CD4-positive, alpha-beta T cell treated with Interleukin-17A for 4 hours (primary cell): ENCODE data around the gene KLHL30.
"Not testable (repeated sequence)": the region's sequence is repeated elsewhere in the genome, so short reads cannot be mapped to it uniquely, and the experiment has no call there.

Source experiments
- DNase-seq: peaks from one replicate; pipeline ENCODE4 v3.0.0-alpha.2; 2020; ENCODE audit warnings: mixed read lengths

Gene KLHL30

DNA sequence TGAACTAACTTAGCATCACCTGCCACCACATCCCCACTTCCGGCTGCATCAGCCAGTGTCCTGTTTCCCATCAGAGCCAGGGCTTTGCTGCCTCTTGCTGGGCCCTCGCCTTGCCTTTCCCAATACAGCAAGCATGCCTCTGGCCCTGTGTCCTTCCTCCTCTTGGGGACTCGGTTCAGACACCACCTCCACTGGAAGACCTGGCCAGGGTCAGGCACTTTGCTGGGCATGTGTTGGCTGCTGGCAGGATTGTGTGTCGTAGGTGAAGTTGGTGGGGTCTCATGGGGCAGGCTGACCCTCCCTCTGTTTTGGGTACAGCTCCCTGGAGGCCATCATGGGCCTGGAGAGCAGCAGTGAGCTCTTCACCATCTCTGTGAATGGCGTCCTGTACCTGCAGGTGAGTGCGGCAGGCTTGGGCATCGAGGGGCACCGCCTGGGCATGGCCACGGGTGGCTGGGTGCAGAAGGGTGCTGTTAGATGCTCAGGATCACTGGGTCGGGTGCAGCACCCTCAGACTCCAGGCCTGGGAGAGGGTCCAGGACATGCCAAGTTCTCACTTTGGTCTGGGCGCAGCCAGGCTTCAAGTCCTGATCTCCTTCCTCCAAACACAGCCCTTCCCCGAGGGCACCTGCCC, 26.9 kb downstream of the KLHL30 start:
- no peak for DNase-seq

DNA sequence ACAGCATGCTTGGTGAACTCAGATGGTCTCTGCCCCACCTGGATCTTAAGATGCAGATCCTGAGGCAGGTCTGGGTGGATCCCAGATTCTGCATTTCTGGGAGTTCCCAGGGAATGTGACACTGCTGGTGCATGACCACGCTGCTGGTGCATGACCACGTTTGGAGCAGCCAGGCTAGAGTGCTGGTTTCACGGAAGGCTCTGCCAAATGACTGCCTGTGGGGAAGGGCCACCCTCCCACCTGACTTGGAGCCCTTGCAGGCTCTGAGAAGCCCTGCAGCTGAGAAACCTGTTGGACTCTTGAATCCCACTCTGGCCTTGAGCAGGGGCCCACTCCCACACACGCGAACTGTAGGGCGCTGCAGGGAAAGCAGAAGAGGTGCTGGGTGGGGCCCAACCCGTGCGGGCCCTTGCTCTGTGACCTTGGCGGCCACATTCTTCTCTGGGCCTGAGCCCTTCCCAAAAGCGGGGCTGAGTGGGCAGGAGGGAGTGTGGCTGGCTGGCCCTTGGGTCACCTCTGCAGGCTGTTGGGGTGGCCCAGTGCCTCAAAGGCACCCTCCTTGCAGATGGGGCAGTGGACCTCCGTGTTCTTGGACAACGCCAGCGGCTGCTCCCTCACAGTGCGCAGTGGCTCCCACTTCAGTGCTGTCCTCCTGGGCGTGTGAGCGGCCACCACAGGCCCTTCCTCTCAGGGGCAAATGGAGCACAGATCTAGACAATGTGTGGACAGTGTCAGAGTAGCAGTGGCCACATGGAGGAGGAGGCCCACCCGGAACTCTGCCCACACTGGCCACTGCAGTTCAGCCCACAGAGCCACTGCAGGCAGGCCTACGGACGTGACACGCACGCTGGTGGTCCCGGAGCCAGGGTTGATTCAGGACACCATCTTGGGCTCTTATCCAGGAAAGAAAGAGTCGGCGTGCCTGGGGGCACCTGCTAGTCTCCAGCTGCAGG, 28.2 kb downstream of the KLHL30 start:
- DNase-seq: no peak

DNA sequence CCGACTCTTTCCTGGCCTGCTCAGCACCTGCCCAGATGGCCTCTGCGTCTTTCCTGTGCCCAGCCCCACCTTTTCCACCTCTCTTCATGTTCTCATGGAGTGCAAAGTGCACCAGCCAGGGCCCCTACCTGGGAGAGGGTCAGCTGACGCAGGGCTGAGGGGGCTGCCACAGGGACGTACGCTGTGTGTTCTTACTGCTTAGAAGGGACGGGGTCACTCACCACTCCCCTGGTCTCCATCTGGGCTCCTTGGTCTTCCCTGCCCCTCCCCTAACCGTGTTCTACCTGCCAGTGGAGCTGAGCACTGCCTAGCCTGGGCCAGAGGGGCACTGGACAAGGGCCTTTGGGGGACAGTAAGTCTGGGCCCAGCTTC, 28.9 kb downstream of the KLHL30 start:
- DNase-seq: no peak

DNA sequence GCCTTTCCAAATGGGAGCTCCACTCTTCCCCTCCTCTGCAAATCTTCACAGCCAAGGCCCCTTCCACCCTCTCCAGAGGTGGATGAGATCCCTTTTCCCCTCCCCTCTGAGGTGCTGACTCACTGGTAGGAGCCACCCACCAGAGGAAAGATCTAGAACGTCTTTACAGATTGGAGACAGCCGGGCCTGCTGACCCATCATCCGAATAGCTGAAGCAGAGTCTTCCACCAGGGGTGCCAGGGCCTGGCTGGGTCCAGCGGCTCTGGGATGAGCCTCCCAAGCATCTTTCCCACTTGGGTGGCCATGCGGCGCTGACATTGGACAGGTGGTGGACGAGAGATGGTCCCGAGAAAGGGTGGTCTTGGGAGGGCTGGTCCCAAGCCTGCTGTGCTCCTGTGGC, 29.3 kb downstream of the KLHL30 start:
- no peak for DNase-seq

DNA sequence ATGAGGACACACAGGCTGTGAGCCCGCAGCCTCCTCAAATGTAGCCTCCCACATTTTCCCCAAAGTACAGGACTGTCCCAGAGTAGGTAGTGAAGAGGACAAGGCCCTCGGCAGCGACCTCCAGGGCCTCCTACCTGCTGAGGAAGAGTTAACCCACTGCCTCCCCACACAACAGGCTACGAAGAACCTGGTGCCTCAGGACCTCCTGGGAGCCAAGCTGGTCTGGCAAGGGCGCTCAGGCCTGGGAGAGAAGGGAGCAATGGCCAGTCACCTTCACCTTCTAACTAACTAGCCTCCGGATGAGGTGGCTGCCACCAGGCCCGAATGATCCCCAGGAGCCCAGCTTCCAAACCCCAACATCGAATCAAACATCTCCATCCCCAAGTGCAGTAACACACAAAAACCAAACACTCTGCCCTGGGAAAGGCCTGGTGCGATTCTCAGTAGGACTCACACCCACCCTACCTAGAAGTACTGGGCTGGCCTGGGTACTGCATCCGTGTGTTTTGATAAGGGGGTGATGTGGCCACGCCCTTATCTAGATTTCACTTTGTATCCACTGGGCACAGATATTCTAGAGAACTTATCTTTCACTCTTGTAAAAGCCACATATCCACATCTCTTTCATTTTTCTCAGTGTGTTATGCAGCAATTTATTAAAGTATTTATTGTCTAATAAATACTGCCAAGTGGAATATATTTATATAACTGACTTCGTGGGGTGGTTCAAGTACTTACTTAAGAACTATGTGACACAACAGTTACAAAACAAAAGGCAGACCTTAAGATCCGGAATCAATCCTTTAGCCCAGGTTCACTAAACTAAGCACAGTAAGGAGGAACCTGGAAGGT, 30.0 kb downstream of the KLHL30 start:
- DNase-seq: no peak

DNA sequence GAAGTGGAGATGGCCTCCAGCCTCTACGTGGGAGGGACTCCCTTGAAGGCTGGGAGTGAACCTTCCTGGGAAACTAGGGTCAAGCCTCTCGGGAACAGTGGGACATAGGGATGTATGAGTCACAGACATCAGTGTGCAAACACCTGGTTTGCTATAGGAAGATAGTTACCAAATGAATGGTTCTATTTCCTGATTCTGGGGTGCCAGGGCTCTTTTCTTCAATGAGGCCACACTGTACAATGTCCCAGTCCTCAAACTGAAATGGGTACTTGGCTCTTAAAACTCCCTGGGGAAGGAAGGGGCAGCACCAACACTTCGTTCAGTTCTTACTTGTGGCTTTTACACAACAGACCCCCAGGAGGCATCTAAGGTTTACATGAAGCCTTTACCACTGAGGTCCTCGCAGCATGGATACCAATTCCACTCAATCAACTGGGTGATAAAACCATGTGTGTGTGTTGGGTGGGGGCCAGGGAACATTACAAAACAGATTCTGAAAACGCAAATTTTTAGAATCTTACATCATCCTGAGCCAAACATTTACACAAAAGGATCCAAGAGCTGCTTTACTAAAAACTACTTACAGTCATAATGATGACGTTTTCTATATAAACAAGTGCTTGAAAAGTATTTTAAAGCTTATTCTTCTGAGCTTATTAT, 30.7 kb downstream of the KLHL30 start:
- DNase-seq: no peak

DNA sequence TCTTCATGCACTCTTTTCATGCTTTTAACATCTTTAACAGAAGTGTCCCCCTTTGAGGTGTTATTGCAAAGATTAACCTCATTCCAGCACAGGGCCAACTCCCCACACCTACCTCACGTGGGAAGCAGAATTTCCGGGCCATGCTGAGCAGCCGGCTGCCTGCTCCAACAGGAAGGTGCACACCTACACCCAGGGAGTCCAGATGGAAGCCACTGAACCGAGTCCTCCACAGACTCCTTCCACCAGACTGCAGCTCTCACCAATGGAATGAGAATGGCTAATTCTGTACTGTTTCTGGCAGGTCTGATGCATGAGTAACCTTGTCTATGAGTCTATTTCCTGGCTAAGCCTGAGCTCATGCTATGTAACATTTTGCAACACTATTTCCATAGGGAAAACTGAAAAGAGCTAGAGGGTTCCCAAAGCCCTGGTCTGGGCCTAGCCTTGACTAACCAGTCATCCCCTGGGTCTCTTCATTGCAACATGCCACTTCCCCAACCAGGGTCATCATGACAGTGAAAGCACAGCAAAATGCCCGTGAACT, 31.3 kb downstream of the KLHL30 start:
- DNase-seq: no peak

DNA sequence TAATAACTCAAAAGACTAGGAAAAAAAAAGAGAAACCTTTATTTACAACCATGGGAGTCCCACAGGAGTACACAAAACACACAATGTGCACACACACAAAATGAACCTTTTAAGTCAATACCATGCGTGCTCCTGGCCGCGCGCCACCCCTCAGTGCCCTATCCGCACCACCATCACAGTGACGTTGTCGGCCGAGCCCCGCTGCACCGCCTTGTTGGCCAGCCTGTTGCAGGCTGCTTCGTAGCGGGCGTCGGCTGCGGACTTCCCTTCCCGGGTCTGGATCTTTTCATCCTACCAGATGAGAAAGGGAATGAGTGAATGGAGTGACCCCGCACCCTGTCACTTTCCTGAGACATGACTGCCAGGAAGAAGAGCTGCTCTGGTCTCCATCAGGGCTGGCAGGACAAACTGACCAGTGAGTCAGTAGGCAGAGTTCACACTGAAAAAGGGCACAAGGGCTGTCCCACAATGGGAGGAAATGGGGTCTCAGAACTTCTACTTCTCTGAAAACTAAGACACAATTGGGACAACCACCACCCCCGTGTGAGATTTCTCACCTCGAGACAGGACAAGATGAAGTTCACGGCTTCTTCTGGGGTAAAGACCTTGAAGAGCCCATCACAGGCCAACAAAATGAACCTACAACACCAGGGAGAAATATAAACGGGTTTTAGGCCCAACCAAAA, 32.1 kb downstream of the KLHL30 start:
- DNase-seq: no peak

DNA sequence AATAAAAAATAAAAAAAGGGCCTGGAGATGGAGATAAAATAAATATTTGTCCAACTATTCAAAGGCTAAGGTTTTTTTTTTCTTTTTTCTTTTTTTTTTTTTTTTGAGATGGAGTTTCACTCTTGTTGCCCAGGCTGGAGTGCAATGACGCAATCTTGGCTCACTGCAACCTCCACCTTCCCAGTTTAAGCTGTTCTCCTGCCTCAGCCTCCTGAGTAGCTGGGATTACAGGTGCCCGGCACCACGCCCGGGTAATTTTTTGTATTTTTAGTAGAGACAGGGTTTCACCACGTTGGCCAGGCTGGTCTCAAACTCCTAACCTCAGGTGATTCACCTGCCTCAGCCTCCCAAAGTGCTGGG, 32.6 kb downstream of the KLHL30 start:
- DNase-seq: not testable (repeated sequence)

DNA sequence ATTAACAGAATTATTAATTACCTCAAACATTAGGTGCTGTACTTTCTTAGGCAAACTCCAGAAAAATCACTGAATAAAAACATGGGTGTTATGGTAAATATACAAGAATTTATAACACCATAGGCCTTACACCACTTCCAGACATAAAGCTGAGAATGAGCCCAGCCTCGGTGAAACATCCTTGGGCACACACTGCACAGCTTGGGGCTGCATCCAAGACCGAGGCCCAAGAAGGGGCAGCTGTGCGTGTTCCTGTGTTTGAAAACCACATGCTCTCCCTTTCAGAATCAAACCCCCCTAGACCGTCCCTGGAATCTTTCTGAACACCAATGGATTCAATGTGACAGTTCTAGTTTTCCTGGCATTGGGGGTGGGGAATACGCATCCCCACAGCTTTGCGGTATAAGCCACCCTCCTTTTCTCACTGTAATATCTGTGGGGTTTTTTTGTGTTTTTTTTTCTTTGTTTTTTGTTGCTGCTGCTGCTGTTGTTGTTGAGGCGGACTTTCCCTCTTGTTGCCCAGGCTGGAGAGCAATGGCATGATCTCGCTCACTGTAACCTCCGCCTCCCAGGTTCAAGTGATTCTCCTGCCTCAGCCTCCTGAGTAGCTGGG, 33.2 kb downstream of the KLHL30 start:
- DNase-seq: no peak

DNA sequence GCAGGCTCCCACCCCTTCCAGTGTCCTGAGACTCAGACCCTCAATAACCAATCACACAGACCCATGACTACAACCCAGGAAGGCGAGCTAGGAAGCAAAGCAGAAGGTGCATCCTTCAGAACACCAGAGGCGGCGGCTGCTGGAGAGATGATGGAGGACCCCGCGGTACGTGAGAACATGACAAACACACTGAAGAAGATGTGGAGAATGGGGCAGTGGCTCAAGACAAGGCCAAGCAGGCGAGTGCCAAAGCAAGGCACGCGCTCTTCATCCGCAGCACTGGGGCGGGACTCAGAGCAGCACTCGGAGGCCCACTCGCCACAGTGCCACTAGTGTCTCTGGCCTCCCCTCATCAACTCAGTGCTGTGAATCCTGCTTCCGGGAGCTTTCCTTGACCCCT, 34.0 kb downstream of the KLHL30 start:
- no peak for DNase-seq

DNA sequence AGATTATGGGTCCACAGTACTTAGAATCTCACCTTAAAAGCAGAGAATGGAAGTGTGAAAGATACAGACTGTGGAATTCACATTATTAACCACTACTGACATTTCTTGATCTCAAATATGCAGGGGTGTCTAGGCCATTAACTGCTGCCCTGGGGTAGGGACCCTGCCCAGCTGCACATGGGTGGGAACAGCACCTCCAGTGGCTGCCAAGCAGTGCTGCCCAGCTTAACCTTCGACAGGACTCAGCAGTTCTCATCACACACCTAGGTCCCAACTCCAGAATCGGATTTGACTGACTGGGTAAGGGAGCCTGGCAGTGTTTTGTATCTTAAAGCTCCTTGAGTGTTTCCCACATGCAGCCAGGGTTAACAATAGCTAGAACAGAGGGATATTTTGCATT, 35.2 kb downstream of the KLHL30 start:
- DNase-seq: no peak

DNA sequence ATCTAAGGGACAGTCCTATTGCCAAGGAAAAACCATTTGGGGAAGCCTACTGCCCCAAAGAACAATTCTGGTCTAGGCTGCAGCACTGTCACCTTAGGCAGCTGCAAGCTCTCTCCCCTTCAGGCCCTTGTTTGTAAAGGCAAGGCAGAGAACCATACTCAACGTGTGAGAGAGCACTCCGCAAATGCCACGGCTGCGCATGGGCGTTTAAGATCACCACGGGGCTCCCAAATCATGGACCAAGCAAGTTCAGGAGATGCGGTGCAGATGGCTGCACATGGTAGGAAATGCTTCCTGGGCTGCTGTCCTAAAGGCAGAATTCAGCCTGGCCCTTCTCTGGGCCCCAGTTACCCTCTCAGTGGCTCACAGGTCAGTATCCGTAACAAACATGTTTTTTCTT, 35.8 kb downstream of the KLHL30 start:
- no peak for DNase-seq

DNA sequence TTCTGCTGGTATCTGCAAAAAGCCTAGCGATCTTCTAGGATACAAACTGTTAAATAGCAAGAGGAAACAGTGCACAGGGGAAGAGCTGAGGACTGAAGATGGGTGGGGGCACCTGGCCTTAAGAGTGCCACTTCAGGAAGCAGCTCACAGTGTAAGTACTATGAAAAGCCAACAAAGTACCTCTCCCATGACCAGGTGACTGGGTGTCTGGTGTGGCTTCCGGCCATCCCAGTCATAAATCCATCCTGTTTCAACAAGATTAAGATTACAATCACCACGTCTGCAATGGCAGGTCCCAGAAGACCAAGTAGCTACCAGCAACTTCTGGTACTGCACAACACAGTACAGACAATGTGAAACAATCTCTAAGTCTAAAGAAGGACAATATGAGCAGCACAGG, 36.2 kb downstream of the KLHL30 start:
- DNase-seq: no peak

DNA sequence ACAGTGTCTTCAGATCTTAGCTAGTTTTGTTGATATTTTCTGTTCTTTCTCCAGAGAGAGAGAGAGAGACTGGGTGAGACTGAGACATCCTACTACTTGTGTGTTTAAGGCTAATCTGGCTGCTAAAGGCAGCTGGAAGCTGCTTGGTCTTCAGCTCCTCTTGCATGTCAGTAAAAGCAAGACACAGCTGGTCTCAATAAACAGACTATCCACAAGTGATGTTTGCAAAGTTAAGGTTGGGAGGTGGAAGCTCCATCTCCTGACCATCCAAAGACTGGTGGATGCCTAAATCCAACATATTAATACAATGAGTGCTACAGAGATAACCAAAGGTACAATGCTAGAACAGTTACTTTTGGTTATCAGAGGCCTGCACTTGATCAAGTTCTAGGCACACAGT, 38.1 kb downstream of the KLHL30 start:
- no peak for DNase-seq

DNA sequence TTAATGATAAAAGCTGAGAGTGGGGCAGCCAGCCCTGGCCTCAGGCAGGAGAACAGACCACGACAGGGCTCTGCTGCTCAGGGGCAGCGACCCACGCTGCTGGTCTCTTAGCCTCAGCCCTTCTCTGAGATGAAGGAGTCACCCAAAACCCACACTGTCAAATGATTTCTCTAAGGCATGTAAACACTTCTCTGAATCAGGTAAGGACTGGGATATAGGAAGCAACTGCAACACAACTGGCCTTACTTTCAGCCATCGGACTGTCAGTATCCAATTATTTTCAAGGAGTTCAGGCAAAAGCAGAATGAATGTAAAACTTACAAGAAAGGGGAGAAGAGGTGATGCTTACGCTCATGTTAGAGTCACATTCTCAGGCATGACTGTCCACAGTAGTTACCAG, 42.1 kb downstream of the KLHL30 start:
- no peak for DNase-seq

DNA sequence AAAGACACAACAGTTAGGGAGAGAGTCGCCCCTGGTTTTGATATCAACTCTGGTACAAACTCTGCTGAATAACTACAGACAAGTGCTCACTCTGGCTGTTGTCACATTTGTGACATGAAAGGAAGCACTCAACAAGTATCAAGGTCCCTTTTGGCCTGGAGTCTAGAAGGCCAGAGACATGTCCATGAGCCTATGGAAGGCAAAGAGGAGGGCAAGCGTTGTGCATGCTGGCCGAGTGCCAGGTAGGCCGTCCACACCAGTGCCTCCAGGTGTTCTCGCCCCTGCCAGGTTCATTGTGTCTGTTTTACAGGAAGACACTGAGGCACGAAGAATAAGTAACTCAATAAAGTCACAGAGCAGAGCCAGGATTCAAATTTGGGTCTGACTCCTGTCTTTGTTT, 43.9 kb downstream of the KLHL30 start:
- DNase-seq: no peak

DNA sequence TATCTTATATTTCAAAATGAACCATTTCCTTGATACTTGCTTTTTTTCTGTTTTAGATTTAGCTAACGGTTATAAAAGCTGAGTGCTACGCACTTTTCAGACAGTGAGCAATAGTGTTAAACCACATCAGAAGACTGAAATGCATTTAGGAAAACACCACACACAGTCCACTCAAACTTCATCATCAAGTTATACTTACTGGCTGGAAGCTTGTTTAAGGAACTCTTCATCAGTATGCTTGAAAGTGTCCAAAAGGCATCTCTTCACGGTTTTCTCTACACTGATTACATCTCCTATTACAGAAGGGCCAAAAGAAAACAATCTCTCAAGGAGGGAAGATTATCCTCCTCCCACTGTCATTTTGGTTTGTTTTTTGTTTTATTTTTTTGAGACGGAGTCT, 45.4 kb downstream of the KLHL30 start:
- no peak for DNase-seq

DNA sequence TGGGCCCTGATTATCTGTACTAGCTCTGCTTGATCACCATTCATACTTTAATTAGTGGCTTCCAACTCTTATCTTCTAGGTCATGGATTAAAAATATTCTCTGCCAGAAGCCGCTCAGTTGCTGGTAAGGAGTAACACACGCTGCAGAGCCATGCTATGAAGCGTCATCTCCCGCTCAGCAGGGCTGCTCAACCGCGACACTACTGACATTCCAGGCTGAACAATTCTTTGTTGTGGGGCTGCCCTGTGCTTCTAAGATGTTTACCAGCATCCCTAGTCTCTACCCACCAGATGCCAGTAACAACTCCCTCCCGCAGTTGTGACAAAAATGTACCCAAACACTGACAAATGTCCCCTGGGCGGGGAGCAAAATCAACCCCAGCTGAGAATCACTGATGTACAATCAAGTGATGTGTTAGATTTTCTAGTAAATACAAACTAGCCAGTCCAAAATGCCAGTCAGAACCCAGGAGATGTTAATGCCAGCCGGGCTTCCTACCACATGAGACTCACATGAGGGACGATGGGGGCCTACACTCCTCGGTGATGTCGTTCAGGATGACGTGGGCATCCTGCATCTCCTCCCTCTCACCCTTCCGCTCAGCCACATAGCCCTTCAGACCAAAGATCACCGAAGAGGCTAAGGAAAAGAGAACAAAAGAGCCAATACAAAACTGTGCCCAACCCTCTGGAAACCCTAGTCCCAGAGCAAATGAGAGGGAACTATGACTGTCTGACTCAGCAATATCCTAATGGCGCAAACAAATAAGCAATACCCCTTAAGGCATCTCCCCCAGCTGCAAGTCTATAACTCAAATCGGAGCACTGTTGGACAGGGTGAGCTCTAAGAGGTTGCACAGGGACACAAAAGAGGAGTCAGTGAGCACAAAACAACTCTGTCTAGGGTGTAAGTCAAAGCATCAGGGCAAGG, 49.4 kb downstream of the KLHL30 start:
- DNase-seq: no peak

DNA sequence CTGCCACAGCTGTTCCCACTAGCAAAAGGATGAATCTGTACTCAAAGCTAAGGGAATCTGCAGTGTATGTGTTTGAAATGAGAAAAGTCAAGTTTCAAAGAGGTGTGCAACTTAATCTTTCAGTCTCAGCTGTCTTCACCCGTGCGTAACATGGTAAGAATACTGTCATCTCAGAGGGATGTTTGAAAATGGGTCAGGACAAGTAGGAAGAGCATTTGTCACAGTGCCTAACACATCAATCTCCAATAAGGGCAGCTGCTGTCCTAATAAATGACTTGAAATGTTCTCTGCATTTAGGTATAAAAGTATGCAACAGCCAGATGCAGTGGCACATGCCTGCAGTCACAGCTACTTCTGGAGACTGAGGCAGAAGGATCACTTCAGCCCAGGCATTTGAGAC, 52.0 kb downstream of the KLHL30 start:
- no peak for DNase-seq
